ENCODE measurements around the gene SF3B2. TPM values are rescaled to one million over a fixed set of nuclear protein-coding genes. Genes with fewer than 3 reads are reported as not detected.

Gene SF3B2
- total RNA-seq, 1 donor, result 130 TPM

DNA sequence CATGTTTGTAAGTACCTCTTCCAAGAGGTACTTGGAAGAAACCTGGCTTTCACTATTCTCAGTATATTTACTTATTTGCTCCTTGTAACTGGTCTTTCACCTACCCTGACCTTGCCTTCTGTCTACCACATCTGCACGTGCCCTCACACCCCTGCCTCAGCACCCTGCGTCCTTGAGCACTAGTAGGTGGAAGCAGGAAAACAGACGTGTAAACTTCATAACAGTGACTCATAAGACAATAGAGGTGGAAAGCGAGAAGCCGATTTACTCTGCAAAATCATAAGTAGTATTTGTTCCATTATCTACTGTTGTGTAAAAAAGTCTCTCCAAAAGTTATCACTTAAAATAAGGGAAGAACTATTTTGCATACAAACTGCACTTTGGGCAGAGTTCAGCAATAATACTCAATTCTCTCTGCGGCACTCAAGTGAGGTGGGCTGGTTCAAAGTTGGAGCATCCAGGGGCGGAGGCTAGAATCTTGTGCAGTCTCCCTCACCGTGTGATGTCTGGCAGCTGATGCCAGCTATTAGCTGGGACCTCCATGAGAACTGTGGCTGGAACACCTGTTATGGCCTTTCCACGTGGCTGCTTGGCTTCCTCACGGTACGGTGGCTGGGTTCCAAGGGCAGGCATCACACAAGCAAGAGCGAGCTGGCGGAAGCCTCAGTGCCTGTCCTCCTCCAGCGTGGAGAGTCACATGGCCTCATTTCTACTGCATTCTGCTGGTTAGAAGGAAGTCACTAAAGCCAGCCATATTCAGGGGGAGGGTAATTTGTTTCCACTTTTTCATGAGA lies 48.3 kb downstream of the SF3B2 start:
- TF ChIP-seq, protein P1, sequence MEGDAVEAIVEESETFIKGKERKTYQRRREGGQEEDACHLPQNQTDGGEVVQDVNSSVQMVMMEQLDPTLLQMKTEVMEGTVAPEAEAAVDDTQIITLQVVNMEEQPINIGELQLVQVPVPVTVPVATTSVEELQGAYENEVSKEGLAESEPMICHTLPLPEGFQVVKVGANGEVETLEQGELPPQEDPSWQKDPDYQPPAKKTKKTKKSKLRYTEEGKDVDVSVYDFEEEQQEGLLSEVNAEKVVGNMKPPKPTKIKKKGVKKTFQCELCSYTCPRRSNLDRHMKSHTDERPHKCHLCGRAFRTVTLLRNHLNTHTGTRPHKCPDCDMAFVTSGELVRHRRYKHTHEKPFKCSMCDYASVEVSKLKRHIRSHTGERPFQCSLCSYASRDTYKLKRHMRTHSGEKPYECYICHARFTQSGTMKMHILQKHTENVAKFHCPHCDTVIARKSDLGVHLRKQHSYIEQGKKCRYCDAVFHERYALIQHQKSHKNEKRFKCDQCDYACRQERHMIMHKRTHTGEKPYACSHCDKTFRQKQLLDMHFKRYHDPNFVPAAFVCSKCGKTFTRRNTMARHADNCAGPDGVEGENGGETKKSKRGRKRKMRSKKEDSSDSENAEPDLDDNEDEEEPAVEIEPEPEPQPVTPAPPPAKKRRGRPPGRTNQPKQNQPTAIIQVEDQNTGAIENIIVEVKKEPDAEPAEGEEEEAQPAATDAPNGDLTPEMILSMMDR (IDR thresholded peaks at IDR 0.05; ENCODE audit: insufficient read depth, low read depth, low read length), result no peak
- DNase-seq (ENCODE audit: low read depth), result no peak
- H3K4me3 ChIP-seq (ENCODE audit: low read depth, low read length), result no peak overlapping the region

DNA sequence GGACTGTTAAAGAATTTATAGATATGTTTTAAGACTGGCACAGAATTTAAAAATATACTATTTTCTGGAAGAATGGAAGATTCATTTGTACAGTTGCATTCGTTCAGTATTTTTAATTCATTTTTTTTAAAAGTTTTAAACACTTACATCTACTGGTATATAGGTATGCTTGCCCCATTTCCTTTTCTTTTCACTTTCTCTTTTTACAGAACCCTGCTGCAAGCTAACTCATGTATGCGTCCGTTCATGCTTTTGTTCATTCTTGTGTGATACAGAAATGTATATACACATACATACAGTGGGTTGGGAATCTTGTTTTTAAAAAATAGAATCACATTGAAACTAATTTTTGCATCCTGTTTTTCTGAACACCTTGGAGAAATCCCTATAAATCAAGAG lies 48.9 kb downstream of the SF3B2 start:
- no peak overlapping the region for H3K4me3 ChIP-seq (ENCODE audit: low read depth, low read length)
- DNase-seq (ENCODE audit: low read depth), result no peak
- TF ChIP-seq, protein P1 (IDR thresholded peaks at IDR 0.05; ENCODE audit: insufficient read depth, low read depth, low read length), result no peak

DNA sequence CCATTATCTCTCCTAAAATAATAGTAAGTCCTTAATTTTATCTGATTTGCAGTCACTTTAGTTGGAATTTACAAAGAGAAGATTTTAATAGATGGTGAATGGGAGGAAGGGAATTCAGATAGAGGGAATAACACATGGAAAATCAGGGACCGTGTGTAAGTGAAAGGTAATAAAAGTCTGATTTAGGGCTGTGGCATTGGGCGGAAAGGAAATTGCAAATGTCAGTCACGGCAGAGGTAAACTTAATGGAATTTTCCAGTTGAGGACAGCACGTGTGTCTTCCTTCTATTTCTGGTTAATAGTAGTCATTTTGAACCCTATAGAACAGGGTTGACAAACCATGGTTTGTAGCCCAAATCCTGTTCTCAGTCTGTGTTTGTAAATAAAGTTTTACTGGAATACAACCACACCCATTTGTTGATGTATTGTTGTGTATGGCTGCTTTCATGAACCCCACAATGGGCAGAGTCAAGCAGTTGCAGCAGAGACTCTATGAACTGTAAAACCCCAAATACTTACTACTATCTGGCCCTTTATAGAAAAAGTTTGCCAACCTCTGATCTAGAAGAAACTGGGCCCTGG lies 52.0 kb downstream of the SF3B2 start:
- TF ChIP-seq, protein P1 (IDR thresholded peaks at IDR 0.05; ENCODE audit: insufficient read depth, low read depth, low read length), result no peak
- no peak overlapping the region for H3K4me3 ChIP-seq (ENCODE audit: low read depth, low read length)
- no peak for DNase-seq (ENCODE audit: low read depth)

DNA sequence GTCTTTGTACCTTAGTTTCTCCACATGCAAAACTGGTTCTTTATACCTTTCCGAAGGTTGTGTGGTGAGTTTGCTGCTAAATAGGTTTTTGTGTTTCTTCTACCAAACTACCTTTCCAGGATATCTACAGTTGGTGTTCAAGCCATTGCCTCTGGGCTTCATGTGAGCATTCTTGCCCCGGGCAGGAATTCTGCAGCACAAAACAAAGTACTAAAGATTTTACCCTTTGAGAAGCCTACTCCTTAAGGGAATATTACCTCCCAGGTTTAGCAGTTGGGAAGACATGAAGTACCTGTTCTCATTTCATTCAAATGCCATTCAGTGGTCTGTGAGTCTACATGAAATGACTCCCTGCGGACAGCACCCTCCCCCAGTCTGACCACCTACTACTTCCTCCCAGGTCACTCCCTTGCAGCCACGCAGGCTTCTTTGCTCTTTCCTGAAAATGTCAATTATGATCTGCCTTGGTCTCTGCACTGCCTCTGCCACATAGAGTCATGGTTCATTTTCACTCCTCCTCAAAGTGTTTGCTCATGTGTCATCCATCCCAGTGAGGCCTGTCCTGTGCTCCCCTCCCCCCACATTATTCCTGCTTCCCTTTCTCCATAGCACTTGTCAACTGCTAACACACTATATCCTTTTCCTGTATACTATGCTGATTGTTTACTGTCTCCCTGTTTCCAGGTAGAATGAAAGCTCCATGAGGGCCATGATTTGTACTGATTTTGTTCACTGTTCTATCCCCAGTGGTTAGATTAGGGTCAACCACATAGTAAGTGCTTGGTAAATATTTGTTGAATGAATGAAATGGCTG lies 54.8 kb downstream of the SF3B2 start:
- no peak for DNase-seq (ENCODE audit: low read depth)
- TF ChIP-seq, protein P1 (IDR thresholded peaks at IDR 0.05; ENCODE audit: insufficient read depth, low read depth, low read length), result no peak
- H3K4me3 ChIP-seq (ENCODE audit: low read depth, low read length), result no peak overlapping the region

DNA sequence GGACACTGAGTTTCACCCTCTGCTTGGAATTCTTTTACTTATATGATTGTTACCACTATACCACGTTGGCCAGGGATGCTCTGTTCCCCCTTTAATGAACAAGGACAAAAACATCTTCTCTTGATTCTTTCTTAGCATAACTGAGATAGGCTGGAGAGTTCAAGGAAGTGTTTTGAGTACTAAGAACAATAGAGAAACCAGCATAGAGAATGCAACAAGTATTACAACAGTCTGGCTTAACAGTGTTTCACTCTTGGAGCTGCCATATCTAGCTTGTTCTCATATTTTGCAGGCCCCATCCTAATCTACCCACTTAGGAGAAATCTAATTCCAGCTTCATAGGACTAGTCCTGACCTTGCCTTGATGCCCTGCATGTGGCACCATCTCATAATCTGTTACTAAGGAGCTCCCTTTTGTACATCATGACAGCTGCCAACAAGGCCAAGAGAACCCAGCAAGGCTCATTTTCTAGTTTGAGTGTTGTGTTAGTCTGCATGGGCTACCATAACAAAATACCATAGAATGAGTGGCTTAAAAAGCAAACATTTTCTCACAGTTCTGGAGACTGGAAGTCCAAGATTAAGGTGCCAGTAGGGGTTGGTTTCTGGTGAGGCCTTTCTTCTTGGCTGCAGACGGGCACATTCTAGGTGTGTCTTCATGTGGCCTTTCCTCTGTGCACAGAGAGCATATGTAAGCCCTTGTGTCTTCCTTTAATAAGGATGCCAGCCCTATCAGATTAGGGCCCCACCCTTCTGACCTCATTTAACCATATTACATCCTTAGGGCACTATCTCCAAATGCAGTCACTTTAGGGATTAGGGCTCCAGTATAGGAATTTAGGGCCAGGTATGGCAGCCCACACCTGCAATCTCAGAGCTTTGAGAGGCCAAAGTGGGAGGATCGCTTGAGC lies 55.7 kb downstream of the SF3B2 start:
- no peak overlapping the region for H3K4me3 ChIP-seq (ENCODE audit: low read depth, low read length)
- TF ChIP-seq, protein P1 (IDR thresholded peaks at IDR 0.05; ENCODE audit: insufficient read depth, low read depth, low read length), result no peak
- no peak for DNase-seq (ENCODE audit: low read depth)

DNA sequence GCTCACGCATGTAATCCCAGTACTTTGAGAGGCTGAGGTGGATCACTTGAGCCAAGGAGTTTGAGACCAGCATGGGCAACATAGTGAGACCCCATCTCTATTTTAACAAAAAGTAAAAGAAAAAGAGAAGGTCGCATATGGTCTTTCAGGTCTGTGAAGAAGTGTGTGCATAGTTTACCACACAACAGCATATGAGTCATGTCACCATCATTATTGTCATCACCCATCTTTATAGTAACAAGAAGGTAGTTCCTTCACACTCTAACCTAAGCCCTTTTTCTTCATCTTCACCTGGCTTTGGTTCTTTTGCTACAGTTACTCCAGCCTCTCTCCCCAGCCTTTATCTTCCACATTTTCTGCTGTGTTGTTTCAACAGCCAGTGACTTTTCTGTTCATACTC lies 57.1 kb downstream of the SF3B2 start:
- no peak for DNase-seq (ENCODE audit: low read depth)
- H3K4me3 ChIP-seq (ENCODE audit: low read depth, low read length), result no peak overlapping the region
- TF ChIP-seq, protein P1 (IDR thresholded peaks at IDR 0.05; ENCODE audit: insufficient read depth, low read depth, low read length), result no peak
